Thyroid gland (tissue), 4 donors: ENCODE results near the gene RGPD5.
"Not testable (repeated sequence)": the region's sequence is repeated elsewhere in the genome, so short reads cannot be mapped to it uniquely, and the experiment has no call there.

ENCODE experiments used
- POLR2A ChIP-seq, 2 donors: fragments of 450-650 bp; IDR thresholded peaks; one replicate each; pipeline ENCODE4 v1.6.1; 2017; ENCODE audit warnings: antibody characterized with exemption in 2 of 2, mild to moderate bottlenecking in 2 of 2, moderate library complexity in 1 of 2
- TF ChIP-seq, protein P1 (sequence below), 6 experiments: fragments of 200-600 bp in 3 of 6; fragments of 450-650 bp in 3 of 6; sonication (generic) in 3 of 6; IDR thresholded peaks; one replicate each; pipeline ENCODE4 v1.5.1; 2016 to 2019; ENCODE audit warnings: antibody characterized with exemption in 6 of 6, mild to moderate bottlenecking in 2 of 6, inconsistent platforms in 1 of 6, moderate library complexity in 1 of 6

GRCh38 chr2:109751572-109751971 is 42.5 kb upstream of the RGPD5 start:
- TF ChIP-seq POLR2A (IDR thresholded peaks at IDR 0.05) = not testable (repeated sequence)
- TF ChIP-seq, protein P1, sequence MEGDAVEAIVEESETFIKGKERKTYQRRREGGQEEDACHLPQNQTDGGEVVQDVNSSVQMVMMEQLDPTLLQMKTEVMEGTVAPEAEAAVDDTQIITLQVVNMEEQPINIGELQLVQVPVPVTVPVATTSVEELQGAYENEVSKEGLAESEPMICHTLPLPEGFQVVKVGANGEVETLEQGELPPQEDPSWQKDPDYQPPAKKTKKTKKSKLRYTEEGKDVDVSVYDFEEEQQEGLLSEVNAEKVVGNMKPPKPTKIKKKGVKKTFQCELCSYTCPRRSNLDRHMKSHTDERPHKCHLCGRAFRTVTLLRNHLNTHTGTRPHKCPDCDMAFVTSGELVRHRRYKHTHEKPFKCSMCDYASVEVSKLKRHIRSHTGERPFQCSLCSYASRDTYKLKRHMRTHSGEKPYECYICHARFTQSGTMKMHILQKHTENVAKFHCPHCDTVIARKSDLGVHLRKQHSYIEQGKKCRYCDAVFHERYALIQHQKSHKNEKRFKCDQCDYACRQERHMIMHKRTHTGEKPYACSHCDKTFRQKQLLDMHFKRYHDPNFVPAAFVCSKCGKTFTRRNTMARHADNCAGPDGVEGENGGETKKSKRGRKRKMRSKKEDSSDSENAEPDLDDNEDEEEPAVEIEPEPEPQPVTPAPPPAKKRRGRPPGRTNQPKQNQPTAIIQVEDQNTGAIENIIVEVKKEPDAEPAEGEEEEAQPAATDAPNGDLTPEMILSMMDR (IDR thresholded peaks at IDR 0.05) = not testable (repeated sequence)
